Ovary (tissue), 9 donors: ENCODE measurements around the gene TSGA10IP. TPM values are rescaled to one million over a fixed set of nuclear protein-coding genes. Genes with fewer than 3 reads are reported as not detected.

ENCODE experiments used
- DNase-seq, 5 donors: peaks; one replicate each; pipeline ENCODE4 v3.0.0-alpha.2; 2019 to 2020
- H3K27ac ChIP-seq, 2 donors: fragments of 200-600 bp; one replicate each; pipeline versions ENCODE4 v1.5.1 to v1.8.0; 2019 to 2022
- H3K27me3 ChIP-seq: fragments of 200-600 bp; one replicate; pipeline ENCODE4 v1.8.0; 2022
- H3K36me3 ChIP-seq: fragments of 200-600 bp; sonication (generic); one replicate; pipeline ENCODE4 v1.5.1; 2019
- H3K4me1 ChIP-seq: one replicate; pipeline ENCODE4 v1.8.1; 2013; ENCODE audit warnings: mild to moderate bottlenecking, moderate library complexity; ENCODE audit not compliant: insufficient read depth
- H3K4me3 ChIP-seq: fragments of 200-600 bp; sonication (generic); one replicate; pipeline ENCODE4 v1.5.1; 2017
- H3K9me3 ChIP-seq, 2 donors: fragments of 200-600 bp in 1 of 2; sonication (generic) in 1 of 2; one replicate each; pipeline versions ENCODE4 v1.5.1 to v1.8.1; 2013 to 2019; ENCODE audit warnings: mild to moderate bottlenecking in 1 of 2, moderate library complexity in 1 of 2
- CTCF ChIP-seq, 3 donors: fragments of 450-650 bp in 2 of 3; fragments of 200-600 bp in 1 of 3; IDR thresholded peaks; one replicate each; pipeline versions ENCODE4 v1.5.1 to v1.8.0; 2016 to 2022; ENCODE audit warnings: antibody characterized with exemption in 3 of 3, mild to moderate bottlenecking in 1 of 3
- EP300 ChIP-seq: sonication (generic); formaldehyde crosslinking; IDR thresholded peaks from one replicate; pipeline ENCODE4 v1.6.1; 2017; ENCODE audit warnings: antibody characterized with exemption
- POLR2A ChIP-seq: fragments of 450-650 bp; IDR thresholded peaks from one replicate; pipeline ENCODE4 v1.6.1; 2017; ENCODE audit warnings: antibody characterized with exemption, mild to moderate bottlenecking, moderate library complexity
- WGBS, 3 donors: extraction: QIAGEN DNeasy Blood & Tissue Kit in 1 of 3; methylation state at CpG; one replicate each; pipeline versions ENCODE4 v1.1.5 to v1.1.7; 2013 to 2017; 5-methylcytosine and 5-hydroxymethylcytosine counted together
- intact Hi-C, 4 donors: fragments of 100-400 bp; cut with DNase I; formaldehyde crosslinking; loops; one replicate each; pipeline versions ENCODE4 v1.11.0 to v1.15.1; 2022 to 2023
- polyA plus RNA-seq, 2 donors: library from polyadenylated mRNA; stranded (reverse); fragments of 200-250 nt in 1 of 2; fragments of 350-450 nt in 1 of 2; fragmentation: Illumina TruSeq in 1 of 2; extraction: RNeasy Lipid Tissue Mini Kit (QIAGEN cat#74804) in 1 of 2; gene quantifications; one replicate each; pipeline ENCODE4 v1.2.3, GENCODE V29; 2013 to 2014
- total RNA-seq, 7 donors: library from RNA; depleted of rRNA in 2 of 7; stranded (reverse); fragments of >200 nt in 2 of 7; fragmentation: NEBNext Ultra II Directional in 3 of 7; extraction: Animal tissue kit (Norgen Biotek cat#: 25700) in 3 of 7; gene quantifications; one replicate each; pipeline versions ENCODE4 v1.1.0 to v1.2.4, GENCODE V29; 2016 to 2023
- donor health status: DM: no; HTN: no; CAD: no; lungs with moderate emphysema.
- donor health status: DM: no; HTN: no; CAD: no.
- donor health status: Bipolar disorder and iron deficiency.
- donor health status: DM: yes; HTN: yes; CAD: no.
- donor health status: DM: no; HTN: no; CAD: no.
- donor health status: DM: yes; HTN: yes; CAD: no.

The TSGA10IP gene
- total and polyA plus RNA-seq, 9 donors = not detected

GRCh38 chr11:65964906-65965305 lies 19.6 kb downstream of the TSGA10IP start:
- Histone ChIP-seq H3K4me3 (no peak overlapping the region), H3K9me3 (no peaks in the 10 kb centered on the region), H3K4me1 (peaks cover 9% of the 10 kb centered on the region), H3K27ac (no peak overlapping the region), H3K27me3 (no peaks in the 10 kb centered on the region), H3K36me3 (no peaks in the 10 kb centered on the region)
- TF ChIP-seq CTCF (IDR thresholded peaks at IDR 0.05) (no peak), EP300 (no peak), POLR2A (no peak)
- DNase-seq = no peak
- 80 to 88% (median 87%) methylated on average over 7 to 10 of the region's 10 CpGs for WGBS, 3 donors
- intact Hi-C loops = loop anchor here in 2 of 4 donors (5.0 to 10.0 kb wide), 4 partner anchors 32 to 80 kb away; partner anchors contain the start of gene FIBP (in 2 of the 2)

- H3K36me3 ChIP-seq = no peaks in the 10 kb centered on the region
- peaks cover 9% of the 10 kb centered on the region for H3K4me1 ChIP-seq
- no peaks in the 10 kb centered on the region for H3K9me3 ChIP-seq
- H3K27ac ChIP-seq = no peak overlapping the region
- WGBS, 3 donors = 84 to 87% (median 86%) methylated on average over 33 to 36 of the region's 36 CpGs
- intact Hi-C loops = loop anchor here in 2 of 4 donors (5.0 to 10.0 kb wide), 2 partner anchors 44 to 81 kb away; partner anchors contain the start of gene FIBP (in 1 of the 2)
- H3K27me3 ChIP-seq = no peaks in the 10 kb centered on the region
- no peak for DNase-seq
- H3K4me3 ChIP-seq = no peak overlapping the region
- no peak for TF ChIP-seq EP300
- no peak for TF ChIP-seq CTCF (IDR thresholded peaks at IDR 0.05)
Observed at GRCh38 chr11:65965986-65966762, 20.9 kb downstream of the TSGA10IP start.

- TF ChIP-seq CTCF (IDR thresholded peaks at IDR 0.05) (no peak), POLR2A (no peak), EP300 (no peak)
- H3K36me3 ChIP-seq = no peaks in the 10 kb centered on the region
- no peaks in the 10 kb centered on the region for H3K9me3 ChIP-seq
- WGBS, 3 donors = 89 to 90% (median 89%) methylated on average over 30 of the region's 30 CpGs
- peaks cover 7% of the 10 kb centered on the region for H3K4me1 ChIP-seq
- no peak for DNase-seq
- H3K27ac ChIP-seq = no peak overlapping the region
- H3K27me3 ChIP-seq = no peaks in the 10 kb centered on the region
- no peak overlapping the region for H3K4me3 ChIP-seq
- intact Hi-C loops = loop anchor here in 2 of 4 donors (5.0 to 10.0 kb wide), 2 partner anchors 45 to 83 kb away; partner anchors contain the start of gene FIBP (in 1 of the 2)
Observed at GRCh38 chr11:65967329-65967934, 22.2 kb downstream of the TSGA10IP start.

- TF ChIP-seq CTCF (IDR thresholded peaks at IDR 0.05) (no peak), POLR2A (no peak), EP300 (no peak)
- intact Hi-C loops = loop anchor here in 2 of 4 donors (5.0 to 10.0 kb wide), 2 partner anchors 47 to 84 kb away; partner anchors contain the start of gene FIBP (in 1 of the 2)
- H3K27ac ChIP-seq = no peak overlapping the region
- H3K36me3 ChIP-seq = no peaks in the 10 kb centered on the region
- no peak for DNase-seq
- 69 to 73% (median 71%) methylated on average over 15 of the region's 15 CpGs for WGBS, 3 donors
- H3K9me3 ChIP-seq = no peaks in the 10 kb centered on the region
- H3K27me3 ChIP-seq = no peaks in the 10 kb centered on the region
- H3K4me3 ChIP-seq = no peak overlapping the region
- H3K4me1 ChIP-seq = no peaks in the 10 kb centered on the region
Observed at GRCh38 chr11:65968600-65969482, 23.6 kb downstream of the TSGA10IP start.
